ENCODE data around the gene FABP3. TPM values are rescaled to one million over a fixed set of nuclear protein-coding genes. Genes with fewer than 3 reads are reported as not detected.
"Not testable (repeated sequence)": the region's sequence is repeated elsewhere in the genome, so short reads cannot be mapped to it uniquely, and the experiment has no call there.

The FABP3 gene
- total RNA-seq, 1 experiment from 2014 or later, result 0.49 TPM

DNA sequence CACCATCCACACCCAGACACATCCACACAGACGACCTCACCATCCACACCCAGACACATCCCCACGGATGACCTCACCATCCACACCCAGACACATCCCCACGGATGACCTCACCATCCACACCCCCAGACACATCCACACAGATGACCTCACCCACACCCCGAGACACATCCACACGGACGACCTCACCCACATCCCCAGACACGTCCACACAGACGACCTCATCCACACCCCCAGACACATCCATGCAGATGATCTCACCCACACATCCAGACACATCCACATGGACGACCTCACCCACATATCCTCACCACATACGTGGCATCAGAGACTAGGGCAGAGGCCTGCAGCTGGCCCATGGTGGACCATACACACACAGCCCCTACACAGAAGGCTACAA lies 14.7 kb upstream of the FABP3 start:
- CTCF ChIA-PET, result no interaction called here
- in situ Hi-C loops (cut with HindIII; ENCODE audit: low pct_unique_long_range_greater_than_20kb, low sequenced_read_pairs), result no loop called here
- Histone ChIP-seq H3K4me1 (ENCODE audit: control insufficient read depth, insufficient read depth, low read length) (no peaks in the 10 kb centered on the region), H3K36me3 (ENCODE audit: control insufficient read depth, insufficient read depth, low read length) (no peaks in the 10 kb centered on the region), H3K9me3 (ENCODE audit: control insufficient read depth, insufficient read depth, low read depth, low read length) (no peaks in the 10 kb centered on the region), H3K27me3 (ENCODE audit: control insufficient read depth, insufficient read depth, low read length) (no peaks in the 10 kb centered on the region), H3K27ac (ENCODE audit: low read length) (no peak overlapping the region), H3K4me3 (ENCODE audit: low read depth in 2 of 2, low read length in 2 of 2) (no peak overlapping the region)
- intact Hi-C loops (cut with micrococcal nuclease; ENCODE audit: unreplicated experiment), result no loop called here
- POLR2A ChIA-PET, result no interaction called here
- ATAC-seq, result no peak
- no TSS peak for BruUV-seq (replicated peaks)
- DNase-seq (ENCODE audit: low read depth, low spot score), result no peak
- no peak for TF ChIP-seq TCF7L2 (IDR thresholded peaks at IDR 0.05; ENCODE audit: low read depth, low read length)

DNA sequence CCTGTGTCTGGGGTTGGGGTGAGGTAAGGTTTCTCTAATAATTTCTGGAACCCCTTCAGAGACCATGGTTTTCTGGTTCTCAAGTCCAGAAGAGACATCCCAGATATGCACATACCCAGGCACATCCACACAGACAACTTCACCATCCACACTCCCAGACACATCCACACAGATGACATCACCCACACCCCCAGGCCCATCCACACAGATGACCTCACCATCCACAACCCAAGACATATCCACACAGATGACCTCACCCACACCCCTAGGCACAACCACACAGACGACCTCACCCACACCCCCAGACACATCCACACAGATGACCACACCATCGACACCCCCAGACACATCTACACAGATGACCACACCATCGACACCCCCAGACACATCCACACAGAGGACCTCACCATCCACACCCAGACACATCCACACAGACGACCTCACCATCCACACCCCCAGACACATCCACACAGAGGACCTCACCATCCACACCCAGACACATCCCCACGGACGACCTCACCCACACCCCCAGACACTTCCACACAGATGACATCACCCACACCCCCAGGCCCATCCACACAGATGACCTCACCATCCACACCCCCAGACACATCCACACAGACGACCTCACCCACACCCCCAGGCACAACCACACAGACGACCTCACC lies 13.8 kb upstream of the FABP3 start:
- H3K36me3 ChIP-seq (ENCODE audit: control insufficient read depth, insufficient read depth, low read length); intact Hi-C loops (cut with micrococcal nuclease; ENCODE audit: unreplicated experiment); H3K27ac ChIP-seq (ENCODE audit: low read length); DNase-seq (ENCODE audit: low read depth, low spot score); BruUV-seq (replicated peaks); ATAC-seq; POLR2A ChIA-PET; in situ Hi-C loops (cut with HindIII; ENCODE audit: low pct_unique_long_range_greater_than_20kb, low sequenced_read_pairs); H3K27me3 ChIP-seq (ENCODE audit: control insufficient read depth, insufficient read depth, low read length); CTCF ChIA-PET; H3K9me3 ChIP-seq (ENCODE audit: control insufficient read depth, insufficient read depth, low read depth, low read length); H3K4me1 ChIP-seq (ENCODE audit: control insufficient read depth, insufficient read depth, low read length); H3K4me3 ChIP-seq (ENCODE audit: low read depth in 2 of 2, low read length in 2 of 2): not testable (repeated sequence)

DNA sequence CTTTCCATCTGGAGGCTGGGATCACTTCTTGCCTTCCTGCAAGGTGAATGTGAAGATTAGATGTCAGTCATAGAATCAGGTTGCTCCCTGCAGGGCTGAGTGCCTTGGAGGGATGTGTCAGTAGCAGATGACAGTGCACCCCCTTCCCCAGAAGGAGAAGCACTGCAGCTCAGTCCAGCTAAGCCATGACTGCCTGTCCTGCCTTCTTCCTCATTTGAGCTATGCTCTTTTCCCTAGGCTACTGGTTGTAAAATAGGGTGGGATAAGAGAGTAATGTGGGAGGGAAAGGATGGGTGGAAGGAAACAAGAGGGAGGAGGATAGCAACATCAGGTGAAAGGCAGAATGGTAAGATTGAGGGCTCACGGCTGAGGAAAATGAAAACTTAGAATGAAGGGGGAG lies 11.1 kb upstream of the FABP3 start:
- intact Hi-C loops (cut with micrococcal nuclease; ENCODE audit: unreplicated experiment), result no loop called here
- Histone ChIP-seq H3K27me3 (ENCODE audit: control insufficient read depth, insufficient read depth, low read length) (no peaks in the 10 kb centered on the region), H3K9me3 (ENCODE audit: control insufficient read depth, insufficient read depth, low read depth, low read length) (no peaks in the 10 kb centered on the region), H3K4me3 (ENCODE audit: low read depth in 2 of 2, low read length in 2 of 2) (no peak overlapping the region), H3K27ac (ENCODE audit: low read length) (no peak overlapping the region), H3K36me3 (ENCODE audit: control insufficient read depth, insufficient read depth, low read length) (no peaks in the 10 kb centered on the region), H3K4me1 (ENCODE audit: control insufficient read depth, insufficient read depth, low read length) (no peaks in the 10 kb centered on the region)
- BruUV-seq (replicated peaks), result no TSS peak
- DNase-seq (ENCODE audit: low read depth, low spot score) (no peak), ATAC-seq (no peak)
- CTCF ChIA-PET, result interaction anchor here (0.5 to 0.6 kb wide), 2 partner anchors 190 to 220 kb away, joined by 4 to 6 read pairs; no protein-coding TSS in a partner anchor
- no peak for TF ChIP-seq SIN3A (IDR thresholded peaks at IDR 0.05; ENCODE audit: borderline replicate concordance, insufficient read depth, low read depth, low read length)
- TF ChIP-seq, protein P1, sequence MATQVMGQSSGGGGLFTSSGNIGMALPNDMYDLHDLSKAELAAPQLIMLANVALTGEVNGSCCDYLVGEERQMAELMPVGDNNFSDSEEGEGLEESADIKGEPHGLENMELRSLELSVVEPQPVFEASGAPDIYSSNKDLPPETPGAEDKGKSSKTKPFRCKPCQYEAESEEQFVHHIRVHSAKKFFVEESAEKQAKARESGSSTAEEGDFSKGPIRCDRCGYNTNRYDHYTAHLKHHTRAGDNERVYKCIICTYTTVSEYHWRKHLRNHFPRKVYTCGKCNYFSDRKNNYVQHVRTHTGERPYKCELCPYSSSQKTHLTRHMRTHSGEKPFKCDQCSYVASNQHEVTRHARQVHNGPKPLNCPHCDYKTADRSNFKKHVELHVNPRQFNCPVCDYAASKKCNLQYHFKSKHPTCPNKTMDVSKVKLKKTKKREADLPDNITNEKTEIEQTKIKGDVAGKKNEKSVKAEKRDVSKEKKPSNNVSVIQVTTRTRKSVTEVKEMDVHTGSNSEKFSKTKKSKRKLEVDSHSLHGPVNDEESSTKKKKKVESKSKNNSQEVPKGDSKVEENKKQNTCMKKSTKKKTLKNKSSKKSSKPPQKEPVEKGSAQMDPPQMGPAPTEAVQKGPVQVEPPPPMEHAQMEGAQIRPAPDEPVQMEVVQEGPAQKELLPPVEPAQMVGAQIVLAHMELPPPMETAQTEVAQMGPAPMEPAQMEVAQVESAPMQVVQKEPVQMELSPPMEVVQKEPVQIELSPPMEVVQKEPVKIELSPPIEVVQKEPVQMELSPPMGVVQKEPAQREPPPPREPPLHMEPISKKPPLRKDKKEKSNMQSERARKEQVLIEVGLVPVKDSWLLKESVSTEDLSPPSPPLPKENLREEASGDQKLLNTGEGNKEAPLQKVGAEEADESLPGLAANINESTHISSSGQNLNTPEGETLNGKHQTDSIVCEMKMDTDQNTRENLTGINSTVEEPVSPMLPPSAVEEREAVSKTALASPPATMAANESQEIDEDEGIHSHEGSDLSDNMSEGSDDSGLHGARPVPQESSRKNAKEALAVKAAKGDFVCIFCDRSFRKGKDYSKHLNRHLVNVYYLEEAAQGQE (IDR thresholded peaks at IDR 0.05; ENCODE audit: insufficient read depth in 1 of 2, low read depth in 2 of 2, low read length in 1 of 2), result no peak
- no peak for TF ChIP-seq TCF7L2 (IDR thresholded peaks at IDR 0.05; ENCODE audit: low read depth, low read length)
- TF ChIP-seq, protein P2, sequence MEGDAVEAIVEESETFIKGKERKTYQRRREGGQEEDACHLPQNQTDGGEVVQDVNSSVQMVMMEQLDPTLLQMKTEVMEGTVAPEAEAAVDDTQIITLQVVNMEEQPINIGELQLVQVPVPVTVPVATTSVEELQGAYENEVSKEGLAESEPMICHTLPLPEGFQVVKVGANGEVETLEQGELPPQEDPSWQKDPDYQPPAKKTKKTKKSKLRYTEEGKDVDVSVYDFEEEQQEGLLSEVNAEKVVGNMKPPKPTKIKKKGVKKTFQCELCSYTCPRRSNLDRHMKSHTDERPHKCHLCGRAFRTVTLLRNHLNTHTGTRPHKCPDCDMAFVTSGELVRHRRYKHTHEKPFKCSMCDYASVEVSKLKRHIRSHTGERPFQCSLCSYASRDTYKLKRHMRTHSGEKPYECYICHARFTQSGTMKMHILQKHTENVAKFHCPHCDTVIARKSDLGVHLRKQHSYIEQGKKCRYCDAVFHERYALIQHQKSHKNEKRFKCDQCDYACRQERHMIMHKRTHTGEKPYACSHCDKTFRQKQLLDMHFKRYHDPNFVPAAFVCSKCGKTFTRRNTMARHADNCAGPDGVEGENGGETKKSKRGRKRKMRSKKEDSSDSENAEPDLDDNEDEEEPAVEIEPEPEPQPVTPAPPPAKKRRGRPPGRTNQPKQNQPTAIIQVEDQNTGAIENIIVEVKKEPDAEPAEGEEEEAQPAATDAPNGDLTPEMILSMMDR (IDR thresholded peaks at IDR 0.05), result no peak
- no peak for TF ChIP-seq POLR2AphosphoS5 (IDR thresholded peaks at IDR 0.05; ENCODE audit: low read depth, low read length)
- in situ Hi-C loops (cut with HindIII; ENCODE audit: low pct_unique_long_range_greater_than_20kb, low sequenced_read_pairs), result no loop called here
- POLR2A ChIA-PET, result no interaction called here
